ENCODE results near the gene EIF3I.

DNA sequence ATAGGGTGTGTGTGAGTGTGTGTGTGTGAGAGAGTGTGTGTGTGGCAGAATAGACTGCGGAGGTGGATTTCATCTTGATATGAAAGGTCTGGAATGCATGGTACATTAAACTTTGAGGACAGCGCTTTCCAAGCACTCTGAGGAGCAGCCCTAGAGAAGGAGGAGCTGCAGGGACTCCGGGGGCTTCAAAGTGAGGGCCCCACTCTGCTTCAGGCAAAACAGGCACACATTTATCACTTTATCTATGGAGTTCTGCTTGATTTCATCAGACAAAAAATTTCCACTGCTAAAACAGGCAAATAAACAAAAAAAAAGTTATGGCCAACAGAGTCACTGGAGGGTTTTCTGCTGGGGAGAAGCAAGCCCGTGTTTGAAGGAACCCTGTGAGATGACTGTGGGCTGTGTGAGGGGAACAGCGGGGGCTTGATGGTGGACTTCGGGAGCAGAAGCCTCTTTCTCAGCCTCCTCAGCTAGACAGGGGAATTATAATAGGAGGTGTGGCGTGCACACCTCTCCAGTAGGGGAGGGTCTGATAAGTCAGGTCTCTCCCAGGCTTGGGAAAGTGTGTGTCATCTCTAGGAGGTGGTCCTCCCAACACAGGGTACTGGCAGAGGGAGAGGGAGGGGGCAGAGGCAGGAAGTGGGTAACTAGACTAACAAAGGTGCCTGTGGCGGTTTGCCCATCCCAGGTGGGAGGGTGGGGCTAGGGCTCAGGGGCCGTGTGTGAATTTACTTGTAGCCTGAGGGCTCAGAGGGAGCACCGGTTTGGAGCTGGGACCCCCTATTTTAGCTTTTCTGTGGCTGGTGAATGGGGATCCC lies 51.4 kb downstream of the EIF3I start:
- TF ChIP-seq, protein P1, sequence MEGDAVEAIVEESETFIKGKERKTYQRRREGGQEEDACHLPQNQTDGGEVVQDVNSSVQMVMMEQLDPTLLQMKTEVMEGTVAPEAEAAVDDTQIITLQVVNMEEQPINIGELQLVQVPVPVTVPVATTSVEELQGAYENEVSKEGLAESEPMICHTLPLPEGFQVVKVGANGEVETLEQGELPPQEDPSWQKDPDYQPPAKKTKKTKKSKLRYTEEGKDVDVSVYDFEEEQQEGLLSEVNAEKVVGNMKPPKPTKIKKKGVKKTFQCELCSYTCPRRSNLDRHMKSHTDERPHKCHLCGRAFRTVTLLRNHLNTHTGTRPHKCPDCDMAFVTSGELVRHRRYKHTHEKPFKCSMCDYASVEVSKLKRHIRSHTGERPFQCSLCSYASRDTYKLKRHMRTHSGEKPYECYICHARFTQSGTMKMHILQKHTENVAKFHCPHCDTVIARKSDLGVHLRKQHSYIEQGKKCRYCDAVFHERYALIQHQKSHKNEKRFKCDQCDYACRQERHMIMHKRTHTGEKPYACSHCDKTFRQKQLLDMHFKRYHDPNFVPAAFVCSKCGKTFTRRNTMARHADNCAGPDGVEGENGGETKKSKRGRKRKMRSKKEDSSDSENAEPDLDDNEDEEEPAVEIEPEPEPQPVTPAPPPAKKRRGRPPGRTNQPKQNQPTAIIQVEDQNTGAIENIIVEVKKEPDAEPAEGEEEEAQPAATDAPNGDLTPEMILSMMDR (IDR thresholded peaks at IDR 0.05) = no peak
- no peak for TF ChIP-seq POLR2A (IDR thresholded peaks at IDR 0.05)

All from upper lobe of left lung (tissue), 4 donors.